Fibroblast of the aortic adventitia (primary cell): ENCODE results near the gene TUBB1. TPM values are rescaled to one million over a fixed set of nuclear protein-coding genes. Genes with fewer than 3 reads are reported as not detected.

Experiments
- DNase-seq: peaks from one replicate; pipeline ENCODE4 v3.0.0-alpha.2; 2010; ENCODE audit warnings: low read depth
- H3K4me3 ChIP-seq: 2 replicates; pipeline ENCODE4 v1.5.1; 2011; ENCODE audit warnings: low read depth, mild to moderate bottlenecking, control low read depth, low read length, moderate library complexity
- total RNA-seq: library from RNA; depleted of rRNA; stranded (reverse); fragments of >200 nt; gene quantifications from 2 replicates; pipeline ENCODE4 v1.2.3, GENCODE V29; 2012; ENCODE audit warnings: low replicate concordance
- TF ChIP-seq, protein P1 (sequence below): IDR thresholded peaks from 2 replicates; pipeline ENCODE4 v1.5.1; 2011; ENCODE audit warnings: mild to moderate bottlenecking, low read length, control low read depth, inconsistent platforms; ENCODE audit not compliant: insufficient read depth

The TUBB1 gene
- total RNA-seq, 1 donor, result not detected

- peak overlapping the region; percentile 26 for H3K4me3 ChIP-seq
- peak; percentile 72 for DNase-seq
- TF ChIP-seq, protein P1, sequence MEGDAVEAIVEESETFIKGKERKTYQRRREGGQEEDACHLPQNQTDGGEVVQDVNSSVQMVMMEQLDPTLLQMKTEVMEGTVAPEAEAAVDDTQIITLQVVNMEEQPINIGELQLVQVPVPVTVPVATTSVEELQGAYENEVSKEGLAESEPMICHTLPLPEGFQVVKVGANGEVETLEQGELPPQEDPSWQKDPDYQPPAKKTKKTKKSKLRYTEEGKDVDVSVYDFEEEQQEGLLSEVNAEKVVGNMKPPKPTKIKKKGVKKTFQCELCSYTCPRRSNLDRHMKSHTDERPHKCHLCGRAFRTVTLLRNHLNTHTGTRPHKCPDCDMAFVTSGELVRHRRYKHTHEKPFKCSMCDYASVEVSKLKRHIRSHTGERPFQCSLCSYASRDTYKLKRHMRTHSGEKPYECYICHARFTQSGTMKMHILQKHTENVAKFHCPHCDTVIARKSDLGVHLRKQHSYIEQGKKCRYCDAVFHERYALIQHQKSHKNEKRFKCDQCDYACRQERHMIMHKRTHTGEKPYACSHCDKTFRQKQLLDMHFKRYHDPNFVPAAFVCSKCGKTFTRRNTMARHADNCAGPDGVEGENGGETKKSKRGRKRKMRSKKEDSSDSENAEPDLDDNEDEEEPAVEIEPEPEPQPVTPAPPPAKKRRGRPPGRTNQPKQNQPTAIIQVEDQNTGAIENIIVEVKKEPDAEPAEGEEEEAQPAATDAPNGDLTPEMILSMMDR, result no peak
These were observed 44.4 kb downstream of the TUBB1 start for GRCh38 chr20:59063358-59064213.

GRCh38 chr20:59064214-59064722 is 45.0 kb downstream of the TUBB1 start:
- no peak for DNase-seq
- H3K4me3 ChIP-seq, result no peak overlapping the region
- TF ChIP-seq, protein P1, result no peak

DNA sequence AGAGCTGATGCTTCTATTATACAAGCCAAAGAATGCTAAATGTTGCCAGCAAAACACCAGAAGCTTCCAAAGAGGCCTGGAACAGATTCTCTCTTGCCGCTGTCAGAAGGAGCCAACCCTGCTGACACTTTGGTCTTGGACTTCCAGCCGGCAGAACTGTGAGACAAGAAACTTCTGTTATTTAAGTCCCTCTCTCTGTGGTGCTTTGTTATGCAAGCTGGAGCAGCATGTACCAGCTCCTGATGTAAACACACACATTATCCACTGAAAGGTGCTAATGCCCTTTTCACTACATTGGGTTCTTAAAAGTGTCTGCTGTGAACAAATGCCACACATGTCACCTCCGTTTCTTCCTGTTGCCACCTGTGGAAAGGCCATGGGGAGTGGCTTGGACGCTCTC is 49.3 kb downstream of the TUBB1 start:
- H3K4me3 ChIP-seq, result no peak overlapping the region
- TF ChIP-seq, protein P1, result no peak
- no peak for DNase-seq

- H3K4me3 ChIP-seq, result no peak overlapping the region
- TF ChIP-seq, protein P1, result no peak
- DNase-seq, result no peak
These were observed 49.8 kb downstream of the TUBB1 start for GRCh38 chr20:59069026-59069425.

- TF ChIP-seq, protein P1, result no peak
- no peak for DNase-seq
- H3K4me3 ChIP-seq, result no peak overlapping the region
These were observed 52.0 kb downstream of the TUBB1 start for GRCh38 chr20:59071216-59071615.

GRCh38 chr20:59073582-59073981 is 54.4 kb downstream of the TUBB1 start:
- no peak for DNase-seq
- H3K4me3 ChIP-seq, result no peak overlapping the region
- TF ChIP-seq, protein P1, result no peak

DNA sequence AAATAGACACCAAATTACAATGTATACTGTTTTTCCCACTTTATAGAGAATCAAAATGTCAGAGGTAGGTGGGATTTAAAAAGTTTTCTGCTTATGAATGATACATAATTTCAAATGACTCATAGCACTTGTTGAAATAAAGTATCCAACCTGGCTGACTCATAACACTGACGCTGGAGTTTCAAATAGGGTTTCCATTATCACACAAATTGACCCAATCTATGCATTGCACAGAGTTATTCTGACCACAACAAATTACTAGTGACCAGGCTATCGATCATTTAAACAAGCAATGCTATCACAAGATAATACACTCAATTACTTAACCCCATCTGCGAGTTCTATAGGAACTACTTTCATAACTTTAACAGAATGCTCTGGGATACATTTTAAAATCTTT is 55.2 kb downstream of the TUBB1 start:
- DNase-seq, result peak; percentile 30
- no peak overlapping the region for H3K4me3 ChIP-seq
- TF ChIP-seq, protein P1, result no peak
